HCT116 (cell line): ENCODE data around the gene SCARB1. TPM values are rescaled to one million over a fixed set of nuclear protein-coding genes. Genes with fewer than 3 reads are reported as not detected.

Source experiments
- ATAC-seq: fragments of 200-7000 bp; cut with Tn5 transposase; 2 replicates; pipeline ENCODE4 v1.9.1; 2020; ENCODE audit warnings: mild to moderate bottlenecking, moderate library complexity
- BruUV-seq: library from RNA; stranded (reverse); fragments of 400-500 nt; replicated peaks from 2 replicates; lab custom pipeline; 2021; lab: Mats Ljungman, UMichigan
- CTCF ChIA-PET: fragments of 300-600 bp; sonication (Branson Sonifier 250); formaldehyde crosslinking; loops from one replicate; lab custom pipeline; 2021; ENCODE audit warnings: antibody characterized with exemption; lab: Charles Lee
- POLR2A ChIA-PET: fragments of 300-600, 350-600 bp; sonication (Branson Sonifier 250); formaldehyde crosslinking; loops from one replicate; lab custom pipeline; 2021; ENCODE audit warnings: antibody characterized with exemption; lab: Charles Lee
- RAD21 ChIA-PET, 2 experiments: fragments of 300-600 bp; sonication (Branson Sonifier 250); formaldehyde crosslinking; loops; one replicate each; lab custom pipeline; 2023; ENCODE audit warnings: low total read pairs in 2 of 2; ENCODE audit not compliant: uncharacterized antibody in 2 of 2, unreplicated experiment in 2 of 2, low non-redundant PET in 1 of 2; lab: Charles Lee
- DNase-seq: peaks from one replicate; pipeline ENCODE4 v3.0.0-alpha.2; 2010; ENCODE audit warnings: low read depth, low spot score
- H2AFZ ChIP-seq: fragments of 200-600 bp; shearing (Covaris generic), sonication (generic); 2 replicates; pipeline ENCODE4 v1.6.1; 2017; ENCODE audit warnings: low read depth, mixed run types, mixed read lengths, antibody characterized with exemption, low read length; ENCODE audit not compliant: poor library complexity, severe bottlenecking
- H3K27ac ChIP-seq: 2 replicates; pipeline ENCODE4 v1.5.1; 2012; ENCODE audit warnings: low read depth, low read length
- H3K27me3 ChIP-seq: fragments of 200-600 bp; sonication (generic); 2 replicates; pipeline ENCODE4 v1.6.1; 2016; ENCODE audit warnings: mixed run types, low read length, mixed read lengths; ENCODE audit not compliant: insufficient read depth
- H3K36me3 ChIP-seq, 2 experiments: fragments of 200-500 bp in 1 of 2; fragments of 200-600 bp in 1 of 2; sonication (Bioruptor generic) in 1 of 2; sonication (generic) in 1 of 2; 2 replicates each; pipeline versions ENCODE4 v1.5.1 to v1.6.1; 2014 to 2016; ENCODE audit warnings: low read length in 2 of 2, inconsistent platforms in 1 of 2, mixed read lengths in 1 of 2, mixed run types in 1 of 2; ENCODE audit not compliant: insufficient read depth in 2 of 2, control insufficient read depth in 1 of 2
- H3K4me1 ChIP-seq, 2 experiments: fragments of 200-600 bp in 1 of 2; sonication (generic) in 1 of 2; 2 replicates each; pipeline versions ENCODE4 v1.5.1 to v1.6.1; 2012 to 2017; ENCODE audit warnings: low read length in 2 of 2, inconsistent platforms in 1 of 2, mild to moderate bottlenecking in 1 of 2, mixed read lengths in 1 of 2, mixed run types in 1 of 2, moderate library complexity in 1 of 2; ENCODE audit not compliant: insufficient read depth in 2 of 2, control insufficient read depth in 1 of 2
- H3K4me2 ChIP-seq: fragments of 200-600 bp; sonication (generic); 2 replicates; pipeline ENCODE4 v1.6.1; 2017; ENCODE audit warnings: mixed run types, low read length, mixed read lengths
- H3K4me3 ChIP-seq, 2 experiments: fragments of 200-600 bp in 1 of 2; sonication (generic) in 1 of 2; replicated peaks in 1 of 2; 2 replicates each; pipeline ENCODE4 v1.5.1; 2011 to 2016; ENCODE audit warnings: low read length in 2 of 2, control low read depth in 1 of 2, low read depth in 1 of 2, mild to moderate bottlenecking in 1 of 2, mixed read lengths in 1 of 2, mixed run types in 1 of 2
- H3K79me2 ChIP-seq: fragments of 200-600 bp; sonication (generic); 2 replicates; pipeline ENCODE4 v1.6.1; 2017; ENCODE audit warnings: mild to moderate bottlenecking, mixed run types, low read length, moderate library complexity, mixed read lengths; ENCODE audit not compliant: insufficient read depth
- H3K9ac ChIP-seq: fragments of 200-600 bp; sonication (generic); 2 replicates; pipeline ENCODE4 v1.6.1; 2016; ENCODE audit warnings: low read length, mixed read lengths
- H3K9me2 ChIP-seq: fragments of 200-600 bp; sonication (generic), shearing (Covaris generic); 2 replicates; pipeline ENCODE4 v1.6.1; 2017; ENCODE audit warnings: mixed run types, mild to moderate bottlenecking, moderate library complexity; ENCODE audit not compliant: insufficient read depth
- H3K9me3 ChIP-seq, 2 experiments: fragments of 200-500 bp in 1 of 2; fragments of 200-600 bp in 1 of 2; sonication (Bioruptor generic) in 1 of 2; sonication (generic) in 1 of 2; 2 replicates each; pipeline ENCODE4 v1.6.1; 2014 to 2017; ENCODE audit warnings: low read length in 2 of 2, mixed read lengths in 2 of 2, inconsistent platforms in 1 of 2, low read depth in 1 of 2, mild to moderate bottlenecking in 1 of 2, mixed run types in 1 of 2, moderate library complexity in 1 of 2; ENCODE audit not compliant: control insufficient read depth in 1 of 2, insufficient read depth in 1 of 2
- H4K20me1 ChIP-seq: fragments of 200-600 bp; sonication (generic), shearing (Covaris generic); 2 replicates; pipeline ENCODE4 v1.6.1; 2017; ENCODE audit warnings: mixed run types, mild to moderate bottlenecking, moderate library complexity; ENCODE audit not compliant: insufficient read depth
- ATF3 ChIP-seq: IDR thresholded peaks from 2 replicates; pipeline ENCODE4 v1.6.1; 2012
- CBX3 ChIP-seq: IDR thresholded peaks from 2 replicates; pipeline ENCODE4 v1.6.1; 2012; ENCODE audit warnings: low read depth
- CEBPB ChIP-seq: IDR thresholded peaks from 2 replicates; pipeline ENCODE4 v1.6.1; 2012; ENCODE audit warnings: low read depth
- CTCF ChIP-seq, 3 experiments: fragments of 200-600 bp in 1 of 3; sonication (generic) in 1 of 3; IDR thresholded peaks in 2 of 3; conservative IDR thresholded peaks in 1 of 3; 2 replicates each; pipeline ENCODE4 v1.5.1; 2012 to 2017; ENCODE audit warnings: low read depth in 2 of 3, low read length in 2 of 3, antibody characterized with exemption in 1 of 3, borderline replicate concordance in 1 of 3, control low read depth in 1 of 3, mild to moderate bottlenecking in 1 of 3, mixed read lengths in 1 of 3, mixed run types in 1 of 3, moderate library complexity in 1 of 3; ENCODE audit not compliant: insufficient read depth in 1 of 3
- EGR1 ChIP-seq: IDR thresholded peaks from 2 replicates; pipeline ENCODE4 v1.6.1; 2012; ENCODE audit warnings: low read depth
- EZH2 ChIP-seq: fragments of 200-600 bp; sonication (generic); IDR thresholded peaks from 2 replicates; pipeline ENCODE4 v1.6.1; 2017; ENCODE audit warnings: antibody characterized with exemption, mixed run types
- JUND ChIP-seq: IDR thresholded peaks from 2 replicates; pipeline ENCODE4 v1.6.1; 2012
- POLR2A ChIP-seq: IDR thresholded peaks from 2 replicates; pipeline ENCODE4 v1.7.0; 2011; ENCODE audit warnings: borderline replicate concordance; ENCODE audit not compliant: insufficient read depth, insufficient read length; ENCODE audit errors: extremely low read depth
- POLR2AphosphoS5 ChIP-seq: IDR thresholded peaks from 2 replicates; pipeline ENCODE4 v1.6.1; 2011; ENCODE audit warnings: mild to moderate bottlenecking, low read depth, low read length, moderate library complexity
- RAD21 ChIP-seq: IDR thresholded peaks from 2 replicates; pipeline ENCODE4 v1.6.1; 2012; ENCODE audit warnings: low read depth, mild to moderate bottlenecking
- REST ChIP-seq: IDR thresholded peaks from 2 replicates; pipeline ENCODE4 v1.6.1; 2012; ENCODE audit warnings: low read depth
- SIN3A ChIP-seq: IDR thresholded peaks from 2 replicates; pipeline ENCODE4 v1.6.1; 2012; ENCODE audit warnings: low read depth
- SP1 ChIP-seq: IDR thresholded peaks from 2 replicates; pipeline ENCODE4 v1.6.1; 2012; ENCODE audit warnings: low read depth
- TCF7L2 ChIP-seq: IDR thresholded peaks from 2 replicates; pipeline ENCODE4 v1.7.0; 2011; ENCODE audit warnings: borderline replicate concordance, inconsistent platforms; ENCODE audit not compliant: insufficient read depth, insufficient read length; ENCODE audit errors: extremely low read depth
- YY1 ChIP-seq: IDR thresholded peaks from 2 replicates; pipeline ENCODE4 v1.6.1; 2011; ENCODE audit warnings: low read length, low read depth, moderate library complexity, mild to moderate bottlenecking; ENCODE audit not compliant: insufficient replicate concordance; ENCODE audit errors: extremely low read depth
- ZNF274 ChIP-seq: fragments of 200-500 bp; sonication (Bioruptor generic); IDR thresholded peaks from 2 replicates; pipeline ENCODE4 v1.6.1; 2014; ENCODE audit warnings: mild to moderate bottlenecking, low read depth, low read length, inconsistent platforms
- intact Hi-C: fragments of 100-400 bp; cut with micrococcal nuclease; formaldehyde crosslinking; loops from 2 replicates; pipeline ENCODE4 v1.10.0; 2022
- total RNA-seq: library from RNA; stranded (reverse); gene quantifications from one replicate; pipeline ENCODE4 v1.2.1, GENCODE V29; 2021; ENCODE audit not compliant: unreplicated experiment
- TF ChIP-seq, protein P1 (sequence below): IDR thresholded peaks from 2 replicates; pipeline ENCODE4 v1.6.1; 2011; ENCODE audit warnings: mild to moderate bottlenecking, low read length, moderate library complexity; ENCODE audit not compliant: insufficient replicate concordance; ENCODE audit errors: extremely low read depth
- TF ChIP-seq, protein P2 (sequence below): IDR thresholded peaks from 2 replicates; pipeline ENCODE4 v1.6.1; 2012

The SCARB1 gene
- total RNA-seq, 1 experiment from 2014 or later = 95.5 TPM

DNA sequence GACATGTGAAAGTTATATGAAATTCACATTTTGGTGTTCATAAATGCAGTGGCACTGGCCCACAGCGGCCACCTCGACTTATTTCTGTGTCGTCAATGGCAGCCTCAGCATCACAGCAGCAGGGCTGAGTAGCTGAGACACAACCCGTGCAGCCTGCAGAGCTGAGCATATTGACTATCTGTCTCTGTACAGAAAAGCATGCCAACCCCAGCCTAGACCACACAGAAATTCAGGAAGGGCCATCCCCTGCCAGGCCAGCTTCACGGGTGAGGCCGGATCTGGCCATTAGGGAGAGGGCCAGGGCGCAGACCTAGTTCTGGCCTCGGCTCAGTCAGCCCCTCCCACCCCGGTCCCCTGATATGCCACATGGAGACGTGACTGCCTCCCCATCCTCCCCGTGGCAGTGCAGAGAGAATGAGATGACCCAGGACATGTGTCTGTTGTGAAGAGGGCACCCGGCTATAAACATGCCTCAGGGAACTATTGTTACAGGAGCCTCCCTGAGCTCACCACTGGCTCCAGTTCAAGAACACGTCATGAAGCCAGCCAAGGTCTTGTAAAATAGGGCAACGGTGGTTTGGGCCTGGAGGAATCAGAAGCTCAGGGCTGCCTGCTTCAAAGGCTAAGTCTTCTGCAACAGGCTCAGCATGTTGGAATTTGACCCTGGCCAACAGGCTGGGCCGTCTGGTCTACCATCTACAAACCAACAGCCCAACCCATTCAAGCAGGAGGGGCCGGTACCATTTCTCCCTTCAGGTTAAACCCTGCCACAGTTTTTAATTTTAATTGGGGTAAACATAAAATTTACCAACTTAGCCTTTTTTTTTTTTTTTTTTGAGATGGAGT lies 25.5 kb downstream of the SCARB1 start:
- no peaks in the 10 kb centered on the region for H4K20me1 ChIP-seq
- peaks cover 31 to 86% of the 10 kb centered on the region in 2 experiments for H3K4me1 ChIP-seq
- intact Hi-C loops = no loop called here
- H3K27me3 ChIP-seq = no peaks in the 10 kb centered on the region
- H3K36me3 ChIP-seq = no peaks in the 10 kb centered on the region; a peak in 1 of 4 replicates
- no peak overlapping the region for H2AFZ ChIP-seq
- no TSS peak for BruUV-seq
- ATAC-seq (peak; percentile 80), DNase-seq (peak; percentile 94)
- H3K27ac ChIP-seq = peak overlapping the region; percentile 47
- POLR2A ChIA-PET = interaction anchor here (0.7 to 1.8 kb wide), 4 partner anchors 12 to 728 kb away, joined by 3 to 4 read pairs (median 3); no protein-coding TSS in a partner anchor
- no peaks in the 10 kb centered on the region for H3K9me2 ChIP-seq
- RAD21 ChIA-PET = no interaction called here
- CTCF ChIA-PET = no interaction called here
- peak overlapping the region; percentile 42 for H3K9ac ChIP-seq
- H3K4me3 ChIP-seq = no peak overlapping the region
- peak overlapping the region; percentile 61 for H3K4me2 ChIP-seq
- no peaks in the 10 kb centered on the region for H3K9me3 ChIP-seq
- peaks cover 68% of the 10 kb centered on the region for H3K79me2 ChIP-seq
- TF ChIP-seq CEBPB = peak; percentile 84
- TF ChIP-seq ZNF274 = no peak
- TF ChIP-seq CBX3 = peak; percentile 95
- TF ChIP-seq, protein P1, sequence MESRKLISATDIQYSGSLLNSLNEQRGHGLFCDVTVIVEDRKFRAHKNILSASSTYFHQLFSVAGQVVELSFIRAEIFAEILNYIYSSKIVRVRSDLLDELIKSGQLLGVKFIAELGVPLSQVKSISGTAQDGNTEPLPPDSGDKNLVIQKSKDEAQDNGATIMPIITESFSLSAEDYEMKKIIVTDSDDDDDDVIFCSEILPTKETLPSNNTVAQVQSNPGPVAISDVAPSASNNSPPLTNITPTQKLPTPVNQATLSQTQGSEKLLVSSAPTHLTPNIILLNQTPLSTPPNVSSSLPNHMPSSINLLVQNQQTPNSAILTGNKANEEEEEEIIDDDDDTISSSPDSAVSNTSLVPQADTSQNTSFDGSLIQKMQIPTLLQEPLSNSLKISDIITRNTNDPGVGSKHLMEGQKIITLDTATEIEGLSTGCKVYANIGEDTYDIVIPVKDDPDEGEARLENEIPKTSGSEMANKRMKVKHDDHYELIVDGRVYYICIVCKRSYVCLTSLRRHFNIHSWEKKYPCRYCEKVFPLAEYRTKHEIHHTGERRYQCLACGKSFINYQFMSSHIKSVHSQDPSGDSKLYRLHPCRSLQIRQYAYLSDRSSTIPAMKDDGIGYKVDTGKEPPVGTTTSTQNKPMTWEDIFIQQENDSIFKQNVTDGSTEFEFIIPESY = no peak
- TF ChIP-seq RAD21 = no peak
- peak; percentile 77; the same call in 1 of the 2 replicates for TF ChIP-seq SIN3A
- TF ChIP-seq, protein P2, sequence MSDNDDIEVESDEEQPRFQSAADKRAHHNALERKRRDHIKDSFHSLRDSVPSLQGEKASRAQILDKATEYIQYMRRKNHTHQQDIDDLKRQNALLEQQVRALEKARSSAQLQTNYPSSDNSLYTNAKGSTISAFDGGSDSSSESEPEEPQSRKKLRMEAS = peak; percentile 95
- TF ChIP-seq TCF7L2 = peak; percentile 83
- no peak for TF ChIP-seq POLR2A
- peak; percentile 70 for TF ChIP-seq POLR2AphosphoS5
- no peak for TF ChIP-seq EGR1
- TF ChIP-seq JUND = peak; percentile 80
- TF ChIP-seq EZH2 = no peak
- TF ChIP-seq YY1 = peak; percentile 50
- no peak for TF ChIP-seq CTCF (IDR thresholded peaks at IDR 0.05 in 2 of 3, conservative IDR thresholded peaks at IDR 0.05 in 1 of 3; ENCODE audit: borderline replicate concordance in 1 of 3, insufficient read depth in 1 of 3, low read depth in 2 of 3, low read length in 2 of 3)
- TF ChIP-seq SP1 = peak; percentile 90
- TF ChIP-seq REST = no peak
- no peak for TF ChIP-seq ATF3
